Upper lobe of left lung (tissue), 6 donors: ENCODE results near the gene COBL. TPM values are rescaled to one million over a fixed set of nuclear protein-coding genes. Genes with fewer than 3 reads are reported as not detected.

ENCODE experiments used
- ATAC-seq, 2 donors: fragments of 200-7000 bp; cut with Tn5 transposase; one replicate each; pipeline ENCODE4 v1.9.1; 2022; ENCODE audit warnings: mild to moderate bottlenecking in 2 of 2, moderate library complexity in 2 of 2; ENCODE audit not compliant: low FRiP score in 2 of 2
- DNase-seq, 2 donors: peaks; one replicate each; pipeline ENCODE4 v3.0.0-alpha.2; 2019 to 2020
- H3K27ac ChIP-seq, 4 donors: fragments of 200-600 bp; sonication (generic); one replicate each; pipeline ENCODE4 v1.5.1; 2016 to 2019
- H3K27me3 ChIP-seq, 4 donors: fragments of 200-600 bp; sonication (generic); one replicate each; pipeline ENCODE4 v1.5.1; 2017 to 2019
- H3K36me3 ChIP-seq, 4 donors: fragments of 200-600 bp; sonication (generic); one replicate each; pipeline ENCODE4 v1.5.1; 2016 to 2019
- H3K4me1 ChIP-seq, 4 donors: fragments of 200-600 bp; sonication (generic); one replicate each; pipeline ENCODE4 v1.5.1; 2018 to 2019
- H3K4me3 ChIP-seq, 4 donors: fragments of 200-600 bp; sonication (generic); one replicate each; pipeline ENCODE4 v1.5.1; 2017 to 2019; ENCODE audit warnings: mild to moderate bottlenecking in 2 of 4, moderate library complexity in 1 of 4
- H3K9me3 ChIP-seq, 4 donors: fragments of 200-600 bp; sonication (generic); one replicate each; pipeline ENCODE4 v1.5.1; 2018 to 2019
- EP300 ChIP-seq, 4 donors: sonication (generic); formaldehyde crosslinking; IDR thresholded peaks; one replicate each; pipeline ENCODE4 v1.5.1; 2017; ENCODE audit warnings: antibody characterized with exemption in 4 of 4, control low read depth in 2 of 4
- POLR2A ChIP-seq, 4 donors: fragments of 450-650 bp; IDR thresholded peaks; one replicate each; pipeline ENCODE4 v1.5.1; 2016 to 2017; ENCODE audit warnings: antibody characterized with exemption in 4 of 4, mild to moderate bottlenecking in 2 of 4
- POLR2AphosphoS5 ChIP-seq, 2 donors: sonication (generic); formaldehyde crosslinking; IDR thresholded peaks; one replicate each; pipeline ENCODE4 v1.5.1; 2017; ENCODE audit warnings: antibody characterized with exemption in 2 of 2
- WGBS, 2 donors: methylation state at CpG; one replicate each; pipeline ENCODE4 v1.1.5; 2017 to 2018; 5-methylcytosine and 5-hydroxymethylcytosine counted together
- total RNA-seq, 6 donors: library from RNA; depleted of rRNA in 4 of 6; stranded (reverse); fragments of >200 nt in 4 of 6; gene quantifications; one replicate each; pipeline versions ENCODE4 v1.1.0 to v1.2.1, GENCODE V29; 2016 to 2021
- TF ChIP-seq, protein P1 (sequence below), 6 experiments: fragments of 450-650 bp in 4 of 6; fragments of 200-600 bp in 2 of 6; sonication (generic) in 2 of 6; IDR thresholded peaks; one replicate each; pipeline ENCODE4 v1.5.1; 2016 to 2019; ENCODE audit warnings: antibody characterized with exemption in 6 of 6
- donor health status: DM: no; HTN: no; CAD: no; lungs with moderate emphysema.
- donor health status: DM: no; HTN: yes; CAD: no; lungs with severe emphysema.

COBL gene
- total RNA-seq, 6 donors from 2014 or later, result 27.0 to 54.7 (median 36.8) TPM

DNA sequence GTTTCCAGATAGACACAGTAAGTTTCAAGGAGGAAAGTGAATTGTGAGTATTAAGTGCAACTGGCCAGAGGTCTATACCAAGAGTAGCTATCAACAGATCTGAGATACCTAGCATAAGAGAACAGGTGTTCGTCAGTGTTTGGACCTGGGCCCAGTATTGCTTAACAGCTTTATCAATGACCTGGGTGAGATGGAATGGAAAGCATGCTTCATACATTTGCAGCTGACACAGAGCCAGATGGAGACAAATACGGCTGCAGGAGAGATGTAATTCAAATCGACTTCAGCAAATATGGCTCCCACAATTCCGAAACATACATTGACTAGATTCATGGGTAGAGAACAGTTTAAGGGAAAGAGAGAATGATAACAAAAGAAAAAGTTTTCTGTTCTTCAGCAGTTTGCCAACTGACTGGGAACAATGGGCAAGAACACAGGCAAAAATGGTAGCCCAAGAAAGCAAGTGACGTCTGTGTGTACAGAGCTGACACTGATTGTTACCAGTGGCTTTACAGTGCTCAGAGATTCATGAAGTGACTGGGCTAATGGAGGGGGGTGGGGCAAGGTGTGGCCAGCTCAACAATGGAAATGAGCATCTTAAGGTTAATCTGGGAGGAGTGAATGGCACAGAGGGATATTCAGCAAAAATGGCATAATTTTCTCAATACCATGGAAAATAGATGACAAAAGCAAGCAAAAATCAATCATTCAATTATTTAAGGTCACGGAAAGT, 28.0 kb upstream of the COBL start:
- Histone ChIP-seq H3K4me3 (no peak overlapping the region), H3K36me3 (no peaks in the 10 kb centered on the region), H3K27ac (no peak overlapping the region), H3K27me3 (no peaks in the 10 kb centered on the region), H3K9me3 (no peaks in the 10 kb centered on the region), H3K4me1 (peaks cover 0 to 3% (median 0%) of the 10 kb centered on the region in 4 donors)
- TF ChIP-seq POLR2A (IDR thresholded peaks at IDR 0.05), result no peak
- DNase-seq (peak in 1 of 2 donors; percentile 67), ATAC-seq (no peak)
- WGBS, 2 donors, result 72 to 73% methylated on average over 6 of the region's 6 CpGs

DNA sequence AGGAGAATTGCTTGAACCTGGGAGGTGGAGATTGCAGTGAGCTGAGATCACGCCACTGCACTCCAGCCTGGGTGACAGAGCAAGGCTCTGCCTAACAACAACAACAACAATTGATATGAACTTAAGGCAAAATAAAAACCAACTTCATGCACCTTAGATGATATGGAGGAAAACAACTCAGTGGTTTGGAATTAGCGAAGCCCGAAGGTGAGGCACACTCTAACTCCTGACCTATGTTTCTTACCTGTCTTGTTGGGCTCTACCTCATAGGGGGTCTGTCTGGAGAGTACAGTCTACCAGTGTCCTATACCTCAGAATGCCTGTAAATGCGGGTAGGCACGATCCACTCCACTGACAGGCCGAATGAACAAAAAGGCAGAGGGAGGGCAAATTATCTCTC, 24.3 kb upstream of the COBL start:
- WGBS, 2 donors, result 92 to 97% methylated on average over 6 of the region's 6 CpGs
- no peak for TF ChIP-seq POLR2A (IDR thresholded peaks at IDR 0.05)
- TF ChIP-seq, protein P1, sequence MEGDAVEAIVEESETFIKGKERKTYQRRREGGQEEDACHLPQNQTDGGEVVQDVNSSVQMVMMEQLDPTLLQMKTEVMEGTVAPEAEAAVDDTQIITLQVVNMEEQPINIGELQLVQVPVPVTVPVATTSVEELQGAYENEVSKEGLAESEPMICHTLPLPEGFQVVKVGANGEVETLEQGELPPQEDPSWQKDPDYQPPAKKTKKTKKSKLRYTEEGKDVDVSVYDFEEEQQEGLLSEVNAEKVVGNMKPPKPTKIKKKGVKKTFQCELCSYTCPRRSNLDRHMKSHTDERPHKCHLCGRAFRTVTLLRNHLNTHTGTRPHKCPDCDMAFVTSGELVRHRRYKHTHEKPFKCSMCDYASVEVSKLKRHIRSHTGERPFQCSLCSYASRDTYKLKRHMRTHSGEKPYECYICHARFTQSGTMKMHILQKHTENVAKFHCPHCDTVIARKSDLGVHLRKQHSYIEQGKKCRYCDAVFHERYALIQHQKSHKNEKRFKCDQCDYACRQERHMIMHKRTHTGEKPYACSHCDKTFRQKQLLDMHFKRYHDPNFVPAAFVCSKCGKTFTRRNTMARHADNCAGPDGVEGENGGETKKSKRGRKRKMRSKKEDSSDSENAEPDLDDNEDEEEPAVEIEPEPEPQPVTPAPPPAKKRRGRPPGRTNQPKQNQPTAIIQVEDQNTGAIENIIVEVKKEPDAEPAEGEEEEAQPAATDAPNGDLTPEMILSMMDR (IDR thresholded peaks at IDR 0.05), result no peak
- TF ChIP-seq POLR2AphosphoS5 (IDR thresholded peaks at IDR 0.05), result no peak
- TF ChIP-seq EP300 (IDR thresholded peaks at IDR 0.05), result no peak

DNA sequence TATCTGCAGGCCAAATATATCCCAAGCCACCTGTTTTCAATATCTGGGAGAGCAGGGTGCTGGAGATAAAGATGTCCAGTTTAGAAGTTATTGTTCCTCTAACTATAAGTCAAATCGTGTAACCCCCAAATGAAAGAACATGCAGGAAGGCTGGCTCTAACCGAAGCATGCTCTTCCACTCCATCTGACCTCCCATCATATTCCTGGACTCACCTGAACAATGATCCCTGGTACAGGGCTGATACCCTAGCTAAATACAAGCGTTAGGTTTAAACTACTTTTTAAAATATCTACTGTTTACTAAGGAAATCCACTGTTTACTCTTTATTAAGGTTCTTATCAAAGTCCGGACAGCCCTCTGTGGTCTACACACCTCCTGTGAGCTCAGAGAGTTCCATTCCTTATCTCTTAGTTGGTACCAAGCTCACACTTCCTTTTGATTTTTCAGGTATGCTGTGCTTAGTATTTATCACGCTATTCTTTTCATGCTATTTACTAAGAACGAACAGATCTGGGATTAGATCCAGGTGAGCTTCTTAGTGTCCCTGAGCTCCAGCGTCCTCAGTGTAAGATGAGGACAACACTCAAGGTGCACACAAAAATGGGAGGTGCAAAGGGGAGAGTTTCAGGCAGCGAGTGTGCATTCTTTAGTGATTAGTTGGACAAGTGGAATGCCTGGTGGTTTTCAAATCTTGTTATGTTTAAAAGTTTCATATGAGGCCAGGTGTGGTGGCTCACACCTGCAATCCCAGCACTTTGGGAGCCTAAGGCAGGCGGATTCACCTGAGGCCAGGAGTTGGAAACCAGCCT, 23.6 kb upstream of the COBL start:
- Histone ChIP-seq H3K36me3 (no peaks in the 10 kb centered on the region), H3K27me3 (no peaks in the 10 kb centered on the region), H3K4me3 (no peak overlapping the region), H3K27ac (peak overlapping the region in 2 of 4 donors; percentile 43 to 54), H3K4me1 (peaks cover 0 to 3% (median 0%) of the 10 kb centered on the region in 4 donors), H3K9me3 (no peaks in the 10 kb centered on the region)
- TF ChIP-seq, protein P1 (IDR thresholded peaks at IDR 0.05), result no peak
- TF ChIP-seq EP300 (IDR thresholded peaks at IDR 0.05) (no peak), POLR2A (IDR thresholded peaks at IDR 0.05) (no peak), POLR2AphosphoS5 (IDR thresholded peaks at IDR 0.05) (no peak)
- WGBS, 2 donors, result 40 to 48% methylated on average over 9 of the region's 9 CpGs
- no peak for DNase-seq
- peak in 1 of 2 donors; percentile 66 for ATAC-seq

More for the DNA sequence above, 24.3 kb upstream of the COBL start:
- no peaks in the 10 kb centered on the region for H3K9me3 ChIP-seq
- H3K4me3 ChIP-seq, result no peak overlapping the region
- peaks cover 0 to 3% (median 0%) of the 10 kb centered on the region in 4 donors for H3K4me1 ChIP-seq
- H3K27ac ChIP-seq, result peak overlapping the region in 2 of 4 donors; percentile 43 to 54
- DNase-seq (no peak), ATAC-seq (no peak)
- no peaks in the 10 kb centered on the region for H3K36me3 ChIP-seq
- H3K27me3 ChIP-seq, result no peaks in the 10 kb centered on the region

DNA sequence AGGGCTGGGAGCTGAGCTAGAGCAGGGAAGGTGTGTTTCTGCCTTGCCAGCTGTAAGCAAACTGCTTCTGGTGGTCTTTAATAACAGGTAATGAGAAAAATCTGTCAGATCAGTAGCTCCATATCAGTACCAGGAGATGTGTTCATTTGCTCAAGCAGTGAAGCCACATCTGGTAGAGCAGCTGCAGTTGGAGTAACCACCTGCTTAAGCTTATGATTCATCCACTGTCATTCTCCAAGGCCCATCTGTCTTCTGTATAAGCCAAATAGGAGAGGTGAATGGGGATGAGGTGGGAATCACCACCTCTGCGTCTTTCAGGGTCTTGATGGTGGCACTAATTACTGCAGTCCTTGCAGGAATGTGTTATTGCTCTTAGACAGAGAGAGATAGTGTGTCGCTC, 18.4 kb upstream of the COBL start:
- Histone ChIP-seq H3K4me1 (no peaks in the 10 kb centered on the region), H3K36me3 (no peaks in the 10 kb centered on the region), H3K27me3 (no peaks in the 10 kb centered on the region), H3K27ac (no peak overlapping the region), H3K9me3 (no peaks in the 10 kb centered on the region), H3K4me3 (no peak overlapping the region)
- WGBS, 2 donors, result 89 to 92% methylated on average over 2 of the region's 2 CpGs
- ATAC-seq, result no peak
- DNase-seq, result no peak
- TF ChIP-seq POLR2A (IDR thresholded peaks at IDR 0.05), result no peak
- TF ChIP-seq POLR2AphosphoS5 (IDR thresholded peaks at IDR 0.05), result no peak
- TF ChIP-seq EP300 (IDR thresholded peaks at IDR 0.05), result no peak
- TF ChIP-seq, protein P1 (IDR thresholded peaks at IDR 0.05), result no peak

DNA sequence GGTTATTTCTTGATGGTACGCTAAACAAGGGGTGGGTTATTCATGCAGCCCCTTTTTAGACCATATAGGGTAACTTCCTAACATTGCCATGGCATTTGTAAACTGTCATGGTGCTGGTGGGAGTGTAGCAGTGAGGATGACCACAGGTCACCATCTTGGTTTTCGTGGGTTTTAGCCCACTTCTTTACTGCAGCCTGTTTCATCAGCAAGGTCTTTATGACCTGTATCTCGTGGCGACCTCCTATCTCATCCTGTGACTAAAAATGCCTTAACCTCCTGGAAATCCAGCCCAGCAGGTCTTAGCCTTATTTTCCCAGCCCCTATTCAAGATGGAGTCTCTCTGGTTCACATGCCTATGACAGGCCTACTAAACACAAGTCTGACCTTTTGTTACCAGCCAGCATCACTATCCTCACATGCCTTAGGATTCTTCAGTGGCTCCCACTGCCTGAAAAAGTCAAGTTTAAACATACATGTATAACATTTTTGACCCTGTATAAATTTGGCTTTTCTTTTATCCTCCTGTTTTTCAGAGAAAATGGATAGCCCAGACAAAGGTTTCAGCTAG, 13.2 kb upstream of the COBL start:
- TF ChIP-seq POLR2AphosphoS5 (IDR thresholded peaks at IDR 0.05) (no peak), EP300 (IDR thresholded peaks at IDR 0.05) (no peak), POLR2A (IDR thresholded peaks at IDR 0.05) (no peak)
- TF ChIP-seq, protein P1 (IDR thresholded peaks at IDR 0.05), result no peak
- 80 to 85% methylated on average over 4 of the region's 4 CpGs for WGBS, 2 donors
- Histone ChIP-seq H3K9me3 (no peaks in the 10 kb centered on the region), H3K27me3 (no peaks in the 10 kb centered on the region), H3K4me3 (no peak overlapping the region), H3K4me1 (no peaks in the 10 kb centered on the region), H3K27ac (no peak overlapping the region), H3K36me3 (no peaks in the 10 kb centered on the region)
- DNase-seq, result no peak
- ATAC-seq, result no peak
